NCI-H1930 (cell line): Measurements from ENCODE around the gene SSR2.

Source experiments
- DNase-seq, 2 experiments: peaks; one replicate each; lab custom pipeline; 2025; lab: John Stamatoyannopoulos, UW

SSR2 gene

GRCh38 chr1:156020293-156021092, at the start of gene SSR2:
Gene SSR2, minus strand, starts transcription at chr1:156020951. Its CDS starts 784 bp downstream, at chr1:156020167.
- peak; percentile 87 to 91 for DNase-seq

GRCh38 chr1:156070548-156070947, 49.8 kb upstream of the SSR2 start:
- no peak for DNase-seq

- DNase-seq: no peak
Measured at GRCh38 chr1:156069490-156070455, 49.0 kb upstream of the SSR2 start.

GRCh38 chr1:156067262-156067661, 46.5 kb upstream of the SSR2 start:
- no peak for DNase-seq

- no peak for DNase-seq
Measured at GRCh38 chr1:156065871-156066270, 45.1 kb upstream of the SSR2 start.

GRCh38 chr1:156065212-156065611, 44.5 kb upstream of the SSR2 start:
- no peak for DNase-seq

GRCh38 chr1:156064615-156065014, 43.9 kb upstream of the SSR2 start:
- no peak for DNase-seq

GRCh38 chr1:156063997-156064285, 43.2 kb upstream of the SSR2 start:
- DNase-seq: no peak

- no peak for DNase-seq
Measured at GRCh38 chr1:156062189-156062588, 41.4 kb upstream of the SSR2 start.

- DNase-seq: no peak
Measured at GRCh38 chr1:156060937-156061636, 40.3 kb upstream of the SSR2 start, which contains the start of gene RAB25. Gene RAB25, plus strand, starts transcription at chr1:156061160. Its CDS starts 241 bp downstream, at chr1:156061401.

GRCh38 chr1:156056326-156056849, 35.6 kb upstream of the SSR2 start:
- no peak for DNase-seq

GRCh38 chr1:156055281-156056048, 34.7 kb upstream of the SSR2 start:
- no peak for DNase-seq

GRCh38 chr1:156054500-156055280, 33.9 kb upstream of the SSR2 start, which contains the start of gene LAMTOR2:
Gene LAMTOR2, plus strand, starts transcription at chr1:156054782. Its CDS starts 108 bp downstream, at chr1:156054890.
- DNase-seq: peak; percentile 98 to 99

- peak; percentile 76 to 86 for DNase-seq
Measured at GRCh38 chr1:156053768-156054499, 33.2 kb upstream of the SSR2 start, which contains the start of gene UBQLN4. Gene UBQLN4, minus strand, starts transcription at chr1:156053798. Its CDS starts 97 bp downstream, at chr1:156053701.

GRCh38 chr1:156052862-156053767, 32.4 kb upstream of the SSR2 start:
- peak; percentile 68 to 78 for DNase-seq

GRCh38 chr1:156051011-156051725, 30.4 kb upstream of the SSR2 start:
- DNase-seq: no peak

- no peak for DNase-seq
Measured at GRCh38 chr1:156050376-156050775, 29.6 kb upstream of the SSR2 start.
